ENCODE data around the gene SLC17A4. TPM values are rescaled to one million over a fixed set of nuclear protein-coding genes. Genes with fewer than 3 reads are reported as not detected.

SLC17A4 gene
- total and polyA plus RNA-seq, 2 of the 13 experiments (the other 11 are each of a cell fraction or from before 2014, with no cell fraction given) = 0.07 TPM; not detected in 1

DNA sequence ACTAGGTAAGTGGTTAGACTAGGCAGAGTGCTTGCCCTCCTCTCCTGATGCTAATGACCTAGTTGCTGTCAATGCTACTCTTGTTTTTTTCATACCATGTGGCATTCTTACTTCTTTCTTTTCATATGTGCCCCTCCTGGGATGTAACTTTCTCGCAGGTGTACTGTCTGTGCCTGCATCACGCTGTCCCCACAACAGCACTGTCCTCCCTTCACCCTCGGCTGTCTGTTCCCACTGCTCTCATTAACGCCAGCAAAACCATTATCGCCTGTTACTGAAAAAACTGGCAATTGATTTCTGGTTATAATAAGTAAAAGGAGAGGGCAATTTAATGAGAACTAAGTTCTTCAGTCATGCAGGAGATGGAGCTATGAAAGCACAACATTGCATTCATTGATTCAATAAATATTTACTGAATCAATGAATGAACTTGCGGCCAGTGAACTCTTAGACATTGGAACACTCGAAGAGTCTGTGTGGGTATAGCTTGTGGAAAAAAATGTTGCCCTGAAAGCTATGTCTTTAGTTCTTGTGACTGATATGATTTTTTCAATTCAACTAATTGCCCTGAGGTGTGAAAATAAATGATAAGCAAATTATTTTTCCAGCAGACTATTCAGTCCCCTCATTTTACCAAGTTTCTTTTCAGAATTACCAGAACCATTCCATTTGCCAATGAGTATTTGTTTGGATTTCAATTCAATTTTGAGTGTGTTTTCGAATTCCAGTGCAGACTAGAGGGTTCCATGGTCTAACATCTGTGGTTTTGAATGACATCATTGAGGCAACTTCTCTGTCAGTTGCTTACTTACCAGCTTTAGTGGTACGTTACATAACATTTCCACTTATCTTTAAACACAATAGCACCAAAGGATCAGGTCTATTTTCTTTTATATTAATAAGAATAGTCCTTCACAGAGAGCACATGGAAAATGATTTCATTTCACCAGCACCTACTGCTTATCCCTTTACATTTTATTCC is 2.1 kb downstream of the SLC17A4 start (continued):
- TF ChIP-seq, protein P1, sequence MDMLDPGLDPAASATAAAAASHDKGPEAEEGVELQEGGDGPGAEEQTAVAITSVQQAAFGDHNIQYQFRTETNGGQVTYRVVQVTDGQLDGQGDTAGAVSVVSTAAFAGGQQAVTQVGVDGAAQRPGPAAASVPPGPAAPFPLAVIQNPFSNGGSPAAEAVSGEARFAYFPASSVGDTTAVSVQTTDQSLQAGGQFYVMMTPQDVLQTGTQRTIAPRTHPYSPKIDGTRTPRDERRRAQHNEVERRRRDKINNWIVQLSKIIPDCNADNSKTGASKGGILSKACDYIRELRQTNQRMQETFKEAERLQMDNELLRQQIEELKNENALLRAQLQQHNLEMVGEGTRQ (IDR thresholded peaks at IDR 0.05; ENCODE audit: low read depth, low read length) = no peak
- TF ChIP-seq, protein P1 (CRISPR knock-in tag; IDR thresholded peaks at IDR 0.05; ENCODE audit: borderline replicate concordance) = no peak
- no peak for TF ChIP-seq PAWR (CRISPR knock-in tag; IDR thresholded peaks at IDR 0.05; ENCODE audit: borderline replicate concordance)
- TF ChIP-seq ETV5 (CRISPR knock-in tag; IDR thresholded peaks at IDR 0.05; ENCODE audit: borderline replicate concordance) = no peak
- no peak for TF ChIP-seq XRCC5 (optimal IDR thresholded peaks at IDR 0.05; ENCODE audit: low read length)
- TF ChIP-seq SPEN (CRISPR knock-in tag; IDR thresholded peaks at IDR 0.05; ENCODE audit: low read depth) = no peak
- no peak for TF ChIP-seq ZNF569 (CRISPR knock-in tag; IDR thresholded peaks at IDR 0.05; ENCODE audit: borderline replicate concordance)
- TF ChIP-seq, protein P2, sequence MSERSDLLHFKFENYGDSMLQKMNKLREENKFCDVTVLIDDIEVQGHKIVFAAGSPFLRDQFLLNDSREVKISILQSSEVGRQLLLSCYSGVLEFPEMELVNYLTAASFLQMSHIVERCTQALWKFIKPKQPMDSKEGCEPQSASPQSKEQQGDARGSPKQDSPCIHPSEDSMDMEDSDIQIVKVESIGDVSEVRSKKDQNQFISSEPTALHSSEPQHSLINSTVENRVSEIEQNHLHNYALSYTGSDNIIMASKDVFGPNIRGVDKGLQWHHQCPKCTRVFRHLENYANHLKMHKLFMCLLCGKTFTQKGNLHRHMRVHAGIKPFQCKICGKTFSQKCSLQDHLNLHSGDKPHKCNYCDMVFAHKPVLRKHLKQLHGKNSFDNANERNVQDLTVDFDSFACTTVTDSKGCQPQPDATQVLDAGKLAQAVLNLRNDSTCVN (CRISPR knock-in tag; IDR thresholded peaks at IDR 0.05; ENCODE audit: borderline replicate concordance) = no peak
- TF ChIP-seq, protein P3, sequence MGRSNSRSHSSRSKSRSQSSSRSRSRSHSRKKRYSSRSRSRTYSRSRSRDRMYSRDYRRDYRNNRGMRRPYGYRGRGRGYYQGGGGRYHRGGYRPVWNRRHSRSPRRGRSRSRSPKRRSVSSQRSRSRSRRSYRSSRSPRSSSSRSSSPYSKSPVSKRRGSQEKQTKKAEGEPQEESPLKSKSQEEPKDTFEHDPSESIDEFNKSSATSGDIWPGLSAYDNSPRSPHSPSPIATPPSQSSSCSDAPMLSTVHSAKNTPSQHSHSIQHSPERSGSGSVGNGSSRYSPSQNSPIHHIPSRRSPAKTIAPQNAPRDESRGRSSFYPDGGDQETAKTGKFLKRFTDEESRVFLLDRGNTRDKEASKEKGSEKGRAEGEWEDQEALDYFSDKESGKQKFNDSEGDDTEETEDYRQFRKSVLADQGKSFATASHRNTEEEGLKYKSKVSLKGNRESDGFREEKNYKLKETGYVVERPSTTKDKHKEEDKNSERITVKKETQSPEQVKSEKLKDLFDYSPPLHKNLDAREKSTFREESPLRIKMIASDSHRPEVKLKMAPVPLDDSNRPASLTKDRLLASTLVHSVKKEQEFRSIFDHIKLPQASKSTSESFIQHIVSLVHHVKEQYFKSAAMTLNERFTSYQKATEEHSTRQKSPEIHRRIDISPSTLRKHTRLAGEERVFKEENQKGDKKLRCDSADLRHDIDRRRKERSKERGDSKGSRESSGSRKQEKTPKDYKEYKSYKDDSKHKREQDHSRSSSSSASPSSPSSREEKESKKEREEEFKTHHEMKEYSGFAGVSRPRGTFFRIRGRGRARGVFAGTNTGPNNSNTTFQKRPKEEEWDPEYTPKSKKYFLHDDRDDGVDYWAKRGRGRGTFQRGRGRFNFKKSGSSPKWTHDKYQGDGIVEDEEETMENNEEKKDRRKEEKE (IDR thresholded peaks at IDR 0.05) = no peak

Measured in HepG2 (cell line).